A673 (cell line): ENCODE results near the gene PRSS8. TPM values are rescaled to one million over a fixed set of nuclear protein-coding genes. Genes with fewer than 3 reads are reported as not detected.

Experiments used
- BruUV-seq: library from RNA; stranded (reverse); fragments of 400-500 nt; replicated peaks from 2 replicates; lab custom pipeline; 2021; lab: Mats Ljungman, UMichigan
- CTCF ChIA-PET: fragments of 300-600 bp; sonication (Branson Sonifier 250); formaldehyde crosslinking; loops from one replicate; lab custom pipeline; 2022; ENCODE audit warnings: antibody characterized with exemption; lab: Charles Lee
- POLR2A ChIA-PET: fragments of 300-600 bp; sonication (Branson Sonifier 250); formaldehyde crosslinking; loops from one replicate; lab custom pipeline; 2022; ENCODE audit warnings: antibody characterized with exemption; ENCODE audit not compliant: low non-redundant PET; lab: Charles Lee
- DNase-seq: peaks from one replicate; pipeline ENCODE4 v3.0.0-alpha.2; 2015; ENCODE audit warnings: low spot score
- H3K27ac ChIP-seq: fragments of 200-600 bp; sonication (generic); 2 replicates; pipeline ENCODE4 v1.5.1; 2016; ENCODE audit warnings: mixed run types, low read depth, mild to moderate bottlenecking, mixed read lengths, antibody characterized with exemption, low read length; ENCODE audit not compliant: poor library complexity, severe bottlenecking
- H3K27me3 ChIP-seq: fragments of 200-600 bp; sonication (generic); replicated peaks from 2 replicates; pipeline ENCODE4 v1.6.1; 2017; ENCODE audit warnings: mixed run types, low read depth, mild to moderate bottlenecking, mixed read lengths, antibody characterized with exemption, low read length; ENCODE audit not compliant: insufficient read depth, poor library complexity
- H3K36me3 ChIP-seq: fragments of 200-600 bp; sonication (generic); 2 replicates; pipeline ENCODE4 v1.6.1; 2016; ENCODE audit warnings: mixed run types, mild to moderate bottlenecking, mixed read lengths, antibody characterized with exemption, low read length; ENCODE audit not compliant: insufficient read depth, poor library complexity, severe bottlenecking
- H3K4me1 ChIP-seq: fragments of 200-600 bp; sonication (generic); 2 replicates; pipeline ENCODE4 v1.6.1; 2017; ENCODE audit warnings: mixed run types, mild to moderate bottlenecking, mixed read lengths, antibody characterized with exemption, low read length; ENCODE audit not compliant: insufficient read depth, poor library complexity, severe bottlenecking
- H3K4me3 ChIP-seq: fragments of 200-600 bp; sonication (generic); 2 replicates; pipeline ENCODE4 v1.5.1; 2016; ENCODE audit warnings: low read depth, mixed run types, mild to moderate bottlenecking, mixed read lengths, low read length; ENCODE audit not compliant: poor library complexity, severe bottlenecking
- H3K9me3 ChIP-seq: fragments of 200-600 bp; sonication (generic); 2 replicates; pipeline ENCODE4 v1.6.1; 2016; ENCODE audit warnings: mixed run types, low read depth, mild to moderate bottlenecking, mixed read lengths, antibody characterized with exemption, low read length; ENCODE audit not compliant: poor library complexity, severe bottlenecking
- CTCF ChIP-seq: fragments of 300-800, 200-600 bp; sonication (generic); conservative IDR thresholded peaks from 2 replicates; pipeline ENCODE4 v1.5.1; 2017; ENCODE audit warnings: low read depth, mild to moderate bottlenecking, antibody characterized with exemption, low read length, moderate library complexity, mixed read lengths
- EZH2 ChIP-seq: fragments of 200-600 bp; sonication (generic); IDR thresholded peaks from 2 replicates; pipeline ENCODE4 v1.6.1; 2017; ENCODE audit warnings: borderline replicate concordance, low read depth, mild to moderate bottlenecking, mixed read lengths, antibody characterized with exemption, low read length; ENCODE audit not compliant: poor library complexity, severe bottlenecking
- intact Hi-C: fragments of 100-400 bp; cut with micrococcal nuclease; formaldehyde crosslinking; loops from one replicate; pipeline ENCODE4 v1.10.0; 2022; ENCODE audit not compliant: unreplicated experiment
- total RNA-seq: library from RNA; stranded (reverse); gene quantifications from 2 replicates; pipeline ENCODE4 v1.2.3, GENCODE V29; 2021

The PRSS8 gene
- total RNA-seq, 1 experiment from 2014 or later, result not detected

- no peak for TF ChIP-seq EZH2
- TF ChIP-seq CTCF, result no peak
- CTCF ChIA-PET, result no interaction called here
- no peak for DNase-seq
- Histone ChIP-seq H3K4me3 (no peak overlapping the region), H3K27me3 (no peaks in the 10 kb centered on the region), H3K4me1 (no peaks in the 10 kb centered on the region), H3K36me3 (peaks cover 14% of the 10 kb centered on the region), H3K9me3 (no peaks in the 10 kb centered on the region), H3K27ac (no peak overlapping the region)
- POLR2A ChIA-PET, result no interaction called here
- intact Hi-C loops, result loop anchor here (10.0 kb wide), 1 partner anchor 787 kb away; the partner anchor contains the start of gene ZNF267
- no TSS peak for BruUV-seq
Observed at GRCh38 chr16:31087481-31087880, 48.0 kb downstream of the PRSS8 start.

- no peak overlapping the region for H3K27ac ChIP-seq
- CTCF ChIA-PET, result no interaction called here
Observed at GRCh38 chr16:31086629-31086906, 49.0 kb downstream of the PRSS8 start.

GRCh38 chr16:31085873-31086628, 49.5 kb downstream of the PRSS8 start:
- H3K36me3 ChIP-seq, result peaks cover 20% of the 10 kb centered on the region
- intact Hi-C loops, result loop anchor here (10.0 kb wide), 1 partner anchor 789 kb away; the partner anchor contains the start of gene ZNF267
- H3K9me3 ChIP-seq, result no peaks in the 10 kb centered on the region
- CTCF ChIA-PET, result no interaction called here
- no peaks in the 10 kb centered on the region for H3K4me1 ChIP-seq
- no peak overlapping the region for H3K4me3 ChIP-seq
- POLR2A ChIA-PET, result no interaction called here
- no peak overlapping the region for H3K27ac ChIP-seq
- H3K27me3 ChIP-seq, result no peaks in the 10 kb centered on the region
- DNase-seq, result no peak
- no TSS peak for BruUV-seq
- no peak for TF ChIP-seq EZH2
- no peak for TF ChIP-seq CTCF

More at GRCh38 chr16:31086629-31086906, 49.0 kb downstream of the PRSS8 start:
- H3K36me3 ChIP-seq, result peaks cover 16% of the 10 kb centered on the region
- POLR2A ChIA-PET, result no interaction called here
- intact Hi-C loops, result loop anchor here (10.0 kb wide), 1 partner anchor 788 kb away; the partner anchor contains the start of gene ZNF267
- no peak overlapping the region for H3K4me3 ChIP-seq
- BruUV-seq, result no TSS peak
- DNase-seq, result no peak
- no peak for TF ChIP-seq CTCF
- H3K27me3 ChIP-seq, result no peaks in the 10 kb centered on the region
- H3K9me3 ChIP-seq, result no peaks in the 10 kb centered on the region
- no peaks in the 10 kb centered on the region for H3K4me1 ChIP-seq
